HG03575 (cell line): ENCODE measurements around the gene GLE1.

ENCODE experiments used
- ATAC-seq: cut with Tn5 transposase; IDR thresholded peaks from one replicate; pipeline ENCODE4 v1.9.1; 2021; ENCODE audit not compliant: unreplicated experiment, insufficient number of reproducible peaks, low FRiP score; ENCODE audit errors: extremely low read depth

The GLE1 gene

GRCh38 chr9:128504485-128505413 lies at the start of gene GLE1:
Gene GLE1 (plus strand): TSS chr9:128504719. CDS start chr9:128504806, 87 bp downstream.
- no peak for ATAC-seq

- no peak for ATAC-seq
Observed at GRCh38 chr9:128454991-128455390, 49.5 kb upstream of the GLE1 start.

GRCh38 chr9:128455849-128456612 lies 48.5 kb upstream of the GLE1 start, which contains the start of gene ODF2:
Gene ODF2 (plus strand): TSS chr9:128456006. CDS start chr9:128456092, 86 bp downstream.
- no peak for ATAC-seq

- ATAC-seq: no peak
Observed at GRCh38 chr9:128456613-128457061, 47.9 kb upstream of the GLE1 start.

- ATAC-seq: no peak
Observed at GRCh38 chr9:128457207-128457606, 47.3 kb upstream of the GLE1 start.

- ATAC-seq: no peak
Observed at GRCh38 chr9:128459011-128459410, 45.5 kb upstream of the GLE1 start.

- no peak for ATAC-seq
Observed at GRCh38 chr9:128469070-128469469, 35.4 kb upstream of the GLE1 start.

GRCh38 chr9:128470560-128470959 lies 34.0 kb upstream of the GLE1 start:
- ATAC-seq: no peak

- no peak for ATAC-seq
Observed at GRCh38 chr9:128473104-128473503, 31.4 kb upstream of the GLE1 start.

- no peak for ATAC-seq
Observed at GRCh38 chr9:128475867-128476266, 28.7 kb upstream of the GLE1 start.

GRCh38 chr9:128479262-128479661 lies 25.3 kb upstream of the GLE1 start:
- no peak for ATAC-seq

GRCh38 chr9:128481561-128481960 lies 23.0 kb upstream of the GLE1 start:
- no peak for ATAC-seq

- no peak for ATAC-seq
Observed at GRCh38 chr9:128482186-128482585, 22.3 kb upstream of the GLE1 start.

GRCh38 chr9:128484686-128485413 lies 19.7 kb upstream of the GLE1 start:
- ATAC-seq: no peak

- no peak for ATAC-seq
Observed at GRCh38 chr9:128485414-128485855, 19.1 kb upstream of the GLE1 start.

- ATAC-seq: no peak
Observed at GRCh38 chr9:128486201-128486600, 18.3 kb upstream of the GLE1 start.

- ATAC-seq: no peak
Observed at GRCh38 chr9:128493424-128493823, 11.1 kb upstream of the GLE1 start.

- ATAC-seq: no peak
Observed at GRCh38 chr9:128494108-128494745, 10.3 kb upstream of the GLE1 start.

- no peak for ATAC-seq
Observed at GRCh38 chr9:128494746-128495129, 9.8 kb upstream of the GLE1 start.
